ENCODE data around the gene MTIF2.
"Not testable (repeated sequence)": the region's sequence is repeated elsewhere in the genome, so short reads cannot be mapped to it uniquely, and the experiment has no call there.

Gene MTIF2, protein sequence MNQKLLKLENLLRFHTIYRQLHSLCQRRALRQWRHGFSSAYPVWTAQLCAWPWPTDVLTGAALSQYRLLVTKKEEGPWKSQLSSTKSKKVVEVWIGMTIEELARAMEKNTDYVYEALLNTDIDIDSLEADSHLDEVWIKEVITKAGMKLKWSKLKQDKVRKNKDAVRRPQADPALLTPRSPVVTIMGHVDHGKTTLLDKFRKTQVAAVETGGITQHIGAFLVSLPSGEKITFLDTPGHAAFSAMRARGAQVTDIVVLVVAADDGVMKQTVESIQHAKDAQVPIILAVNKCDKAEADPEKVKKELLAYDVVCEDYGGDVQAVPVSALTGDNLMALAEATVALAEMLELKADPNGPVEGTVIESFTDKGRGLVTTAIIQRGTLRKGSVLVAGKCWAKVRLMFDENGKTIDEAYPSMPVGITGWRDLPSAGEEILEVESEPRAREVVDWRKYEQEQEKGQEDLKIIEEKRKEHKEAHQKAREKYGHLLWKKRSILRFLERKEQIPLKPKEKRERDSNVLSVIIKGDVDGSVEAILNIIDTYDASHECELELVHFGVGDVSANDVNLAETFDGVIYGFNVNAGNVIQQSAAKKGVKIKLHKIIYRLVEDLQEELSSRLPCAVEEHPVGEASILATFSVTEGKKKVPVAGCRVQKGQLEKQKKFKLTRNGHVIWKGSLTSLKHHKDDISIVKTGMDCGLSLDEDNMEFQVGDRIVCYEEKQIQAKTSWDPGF

DNA sequence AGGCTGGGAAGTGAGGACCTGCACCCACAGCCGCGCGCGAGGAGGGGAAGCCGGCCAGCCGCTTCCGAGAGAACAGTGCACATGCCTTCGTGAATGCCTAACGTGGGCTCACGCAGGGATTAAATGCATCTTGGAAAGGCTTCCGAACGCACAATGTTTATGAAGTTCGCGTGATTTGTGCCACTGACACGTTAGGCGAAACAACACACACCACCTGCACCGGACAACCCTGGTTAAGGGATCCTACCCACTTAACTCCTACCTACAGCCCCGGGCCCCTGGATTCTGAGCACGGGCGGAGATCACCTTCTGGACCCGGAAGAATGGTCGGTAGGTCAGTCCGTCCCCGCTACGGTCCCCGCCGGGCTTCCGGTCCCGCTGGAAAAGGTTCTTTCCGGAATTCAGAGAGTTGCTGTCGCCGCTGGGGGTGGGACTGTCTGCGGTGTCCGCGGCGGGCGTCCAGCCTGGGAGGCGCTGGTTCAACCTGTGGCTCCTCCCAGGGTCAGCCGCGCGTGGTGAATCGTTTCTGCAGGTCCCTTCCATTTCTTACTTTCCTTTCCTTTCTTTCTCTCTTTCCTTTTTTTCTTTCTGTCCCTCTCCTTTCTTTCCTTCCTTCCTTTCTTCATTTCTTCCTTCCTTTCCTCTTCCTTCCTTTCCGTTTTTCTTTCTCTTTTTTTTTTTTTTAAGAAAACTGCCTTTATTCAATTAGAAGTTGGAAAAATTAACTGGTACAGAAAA lies at the start of gene MTIF2:
Gene MTIF2, minus strand, starts transcription at position 325 of the 738 bp plus-strand sequence. CDS start 5,373 bp downstream, outside the sequence.
- peak; percentile 94 for DNase-seq

DNA sequence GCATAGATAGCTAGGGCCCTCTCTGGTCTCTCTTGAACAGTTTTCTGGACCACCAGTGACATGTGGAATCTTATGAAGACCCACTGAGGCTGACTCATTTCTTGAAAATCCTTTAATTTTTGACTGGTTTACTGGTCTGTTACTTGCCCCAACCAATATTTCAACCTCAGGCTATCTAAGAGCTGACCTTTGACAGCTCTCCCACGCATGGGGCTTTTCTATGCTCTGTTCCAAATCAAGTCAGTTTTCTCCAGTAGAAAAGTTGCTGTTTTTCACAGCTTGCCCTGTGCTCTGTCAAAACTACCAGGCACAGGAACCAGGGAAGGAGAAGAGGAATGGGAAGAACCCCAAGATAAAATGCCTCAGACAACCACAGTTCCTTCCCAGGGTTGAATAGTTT lies 46.0 kb upstream of the MTIF2 start:
- no peak for DNase-seq

DNA sequence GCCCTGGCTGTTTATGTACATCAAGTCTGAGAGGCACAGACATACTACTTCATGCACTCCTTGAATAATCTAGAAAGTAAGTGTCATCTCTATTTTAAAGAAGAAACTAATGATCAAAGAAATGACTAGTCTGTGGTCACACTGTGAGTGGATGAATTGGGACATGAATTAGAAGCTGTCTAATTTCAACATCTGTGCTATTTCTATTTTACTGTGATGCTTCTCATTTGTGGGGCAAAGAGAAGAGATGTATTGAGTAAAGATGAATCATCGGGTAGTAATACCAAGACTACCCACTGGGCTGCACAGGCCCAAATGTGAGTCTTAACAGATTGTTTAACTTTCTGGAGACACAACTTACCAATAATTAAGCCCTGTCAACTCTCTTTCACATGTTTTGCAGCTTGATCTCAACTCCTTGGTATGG lies 42.4 kb upstream of the MTIF2 start:
- DNase-seq, result no peak

DNA sequence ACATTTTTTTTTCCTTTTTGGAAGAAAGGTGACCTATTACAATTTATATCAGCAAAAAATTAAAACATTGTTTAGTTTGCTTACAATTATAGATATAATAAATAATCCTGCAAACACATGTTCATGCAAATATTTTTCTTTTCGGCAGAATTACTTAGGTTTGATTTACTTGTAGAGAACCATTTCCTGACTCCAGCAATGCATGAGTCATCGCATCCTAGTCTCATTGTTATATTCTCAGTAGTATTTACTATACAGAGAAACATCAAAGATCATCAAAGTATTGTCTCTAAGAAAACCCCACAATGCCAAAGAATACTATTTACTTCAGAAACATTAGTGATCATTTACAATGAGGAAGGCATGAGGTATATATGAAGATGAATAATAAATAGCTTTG lies 40.4 kb upstream of the MTIF2 start:
- no peak for DNase-seq

DNA sequence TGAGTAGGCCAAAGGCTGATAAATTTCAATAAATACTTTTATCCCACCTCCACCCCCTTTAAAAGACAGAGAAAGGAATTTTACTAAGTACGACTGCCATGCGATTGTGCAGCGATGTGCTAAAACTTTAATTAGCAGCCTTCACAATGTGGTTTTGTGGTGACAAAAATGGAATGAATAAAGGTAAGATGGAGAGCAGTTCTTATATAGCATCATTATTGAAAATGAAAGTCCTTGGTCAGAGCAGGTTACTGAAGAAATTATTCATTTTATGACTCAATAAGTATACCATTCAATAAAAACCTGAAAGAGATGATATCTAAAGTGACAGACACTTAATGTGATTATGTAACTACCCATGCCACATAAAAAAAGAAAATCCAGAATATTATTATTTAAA lies 33.2 kb upstream of the MTIF2 start:
- no peak for DNase-seq

DNA sequence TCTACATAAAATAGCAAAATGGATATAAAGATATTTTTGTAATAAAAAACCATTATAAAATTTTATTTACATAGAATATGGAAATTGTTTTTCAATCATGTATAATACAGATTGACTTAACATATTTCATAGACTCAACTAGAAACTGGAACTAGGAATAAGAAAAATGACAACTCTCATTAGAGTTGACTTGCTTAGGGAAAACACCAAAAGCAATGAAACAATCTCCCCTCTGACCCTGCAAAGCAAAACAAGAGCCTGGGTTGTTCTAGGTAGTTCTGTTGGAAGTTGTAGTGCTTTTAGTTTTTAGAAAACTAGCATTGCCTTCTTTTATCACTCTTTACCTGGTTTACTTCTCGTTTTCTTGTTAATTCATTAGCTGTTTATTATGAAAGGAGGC lies 32.2 kb upstream of the MTIF2 start:
- no peak for DNase-seq

DNA sequence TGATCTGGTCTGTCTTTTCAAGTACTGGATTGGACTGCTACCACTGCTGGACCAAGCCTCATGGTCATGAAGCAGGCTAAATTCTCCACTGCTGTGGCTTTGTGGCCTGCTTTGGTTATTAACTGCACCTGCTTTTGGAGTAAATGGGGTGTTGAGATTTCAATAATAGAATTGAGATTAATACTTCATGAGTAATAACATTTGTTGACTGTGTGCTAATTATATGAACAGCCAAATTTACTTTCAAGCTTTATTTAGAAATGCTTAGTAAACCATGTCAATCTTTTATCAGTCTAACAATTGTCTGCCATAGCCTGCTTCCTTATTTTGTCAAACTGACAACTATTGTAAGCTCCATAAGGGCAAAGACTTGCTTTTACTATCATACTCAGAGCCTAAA lies 27.4 kb upstream of the MTIF2 start:
- no peak for DNase-seq

DNA sequence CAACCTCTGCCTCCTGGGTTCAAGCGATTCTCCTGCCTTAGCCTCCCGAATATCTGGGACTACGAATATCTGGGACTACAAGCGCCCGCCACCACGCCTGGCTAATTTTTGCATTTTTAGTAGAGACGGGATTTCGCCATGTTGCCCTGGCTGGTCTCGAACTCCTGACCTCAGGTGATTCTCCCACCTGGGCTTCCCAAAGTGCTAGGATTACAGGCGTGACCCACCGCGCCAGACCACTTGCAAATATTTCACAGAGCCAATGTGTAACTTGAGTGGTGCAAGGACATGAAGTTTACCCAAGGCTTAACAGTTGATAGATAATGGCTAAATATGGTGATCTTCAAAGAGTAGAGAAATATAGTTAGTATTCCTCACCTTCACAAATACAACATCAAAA lies 14.1 kb upstream of the MTIF2 start:
- no peak for DNase-seq

DNA sequence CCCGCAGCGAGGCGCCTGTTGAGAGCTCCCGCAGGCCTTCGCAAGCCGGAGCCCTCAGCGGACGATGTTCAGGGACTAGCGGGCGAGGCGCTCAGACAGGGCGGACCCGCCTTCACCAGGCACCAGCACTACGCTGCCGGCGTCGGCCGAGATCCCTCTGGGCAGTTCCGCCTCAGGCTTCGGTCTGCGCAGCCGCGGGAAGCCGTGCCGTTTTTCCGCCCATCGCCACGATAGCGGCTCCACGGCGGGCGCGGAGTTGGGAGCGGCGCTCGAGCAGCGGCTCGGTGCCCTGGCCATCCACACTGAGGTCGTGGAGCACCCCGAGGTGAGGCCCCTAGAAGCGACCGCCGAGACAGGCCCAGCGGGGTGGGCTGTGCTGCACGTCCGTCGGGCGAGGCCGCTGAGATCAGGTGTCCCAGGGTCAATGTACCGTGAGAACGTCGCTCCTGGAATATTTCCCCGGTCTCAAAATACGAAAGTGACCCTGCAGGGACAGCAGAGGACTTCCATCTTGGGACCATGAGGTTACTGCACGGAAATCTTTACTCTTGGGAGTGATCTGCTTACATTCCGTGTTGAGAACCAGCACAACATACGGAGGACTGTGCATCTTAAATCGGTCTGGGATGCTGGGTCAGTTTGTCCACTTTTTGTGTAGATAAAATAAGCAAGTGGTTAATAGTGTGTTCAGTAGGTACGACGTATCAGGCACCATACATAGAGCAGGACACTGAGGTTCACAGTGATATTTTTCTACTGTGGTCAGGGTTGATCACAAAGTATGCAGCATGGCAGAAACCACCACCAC lies 13.3 kb upstream of the MTIF2 start:
- DNase-seq, result peak; percentile 76

DNA sequence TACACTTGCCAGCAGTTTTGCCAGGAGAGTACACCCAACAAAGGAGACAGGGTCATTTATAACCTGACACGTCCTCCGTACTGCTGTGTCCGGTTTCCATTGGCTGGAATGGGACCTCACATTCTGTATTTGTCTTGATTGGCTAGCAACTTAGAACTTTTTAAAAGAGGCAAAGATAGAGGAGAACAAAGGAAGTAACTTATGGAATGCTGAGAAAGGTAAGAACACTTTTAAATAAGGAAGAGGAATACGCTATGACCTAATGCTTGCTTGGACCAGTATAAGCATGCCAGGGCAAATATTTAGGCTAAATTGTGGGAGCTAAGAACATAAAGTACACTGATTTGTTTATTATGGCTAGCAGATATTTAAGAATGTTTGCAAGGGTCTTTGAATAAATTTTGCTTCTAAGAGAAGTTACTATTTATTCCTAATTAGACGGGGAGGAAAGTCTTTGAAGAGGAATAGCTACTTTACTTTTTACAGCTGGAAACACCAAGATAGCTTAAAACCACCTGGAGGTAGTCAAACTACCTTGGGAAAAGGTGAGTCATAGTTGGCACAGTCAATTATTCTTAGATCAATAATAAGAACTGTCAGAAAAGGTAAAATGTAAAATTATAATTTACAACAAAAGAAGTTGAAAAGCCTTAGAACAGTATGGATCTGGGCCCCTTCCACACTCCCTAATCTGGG lies 12.0 kb upstream of the MTIF2 start:
- DNase-seq, result not testable (repeated sequence)

DNA sequence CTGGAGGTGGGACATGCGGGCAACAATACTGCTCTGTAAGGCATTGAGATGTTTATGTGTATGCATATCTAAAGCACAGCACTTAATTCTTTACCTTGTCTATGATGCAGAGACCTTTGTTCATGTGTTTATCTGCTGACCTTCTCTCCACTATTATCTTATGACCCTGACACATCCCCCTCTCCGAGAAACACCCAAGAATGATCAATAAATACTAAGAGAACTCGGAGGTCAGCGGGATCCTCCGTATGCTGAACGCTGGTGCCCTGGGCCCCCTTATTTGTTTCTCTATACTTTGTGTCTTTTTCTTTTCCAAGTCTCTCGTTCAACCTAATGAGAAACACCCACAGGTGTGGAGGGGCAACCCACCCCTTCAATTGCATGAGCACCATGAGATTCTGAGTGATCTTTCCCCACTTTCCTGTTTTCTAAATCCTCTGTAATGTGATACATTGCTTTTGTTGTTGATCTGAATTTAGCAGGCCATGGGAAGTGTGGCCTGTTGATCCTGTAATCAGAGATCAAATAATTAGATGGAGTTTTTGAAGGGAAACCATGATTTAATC lies 10.9 kb upstream of the MTIF2 start:
- not testable (repeated sequence) for DNase-seq

DNA sequence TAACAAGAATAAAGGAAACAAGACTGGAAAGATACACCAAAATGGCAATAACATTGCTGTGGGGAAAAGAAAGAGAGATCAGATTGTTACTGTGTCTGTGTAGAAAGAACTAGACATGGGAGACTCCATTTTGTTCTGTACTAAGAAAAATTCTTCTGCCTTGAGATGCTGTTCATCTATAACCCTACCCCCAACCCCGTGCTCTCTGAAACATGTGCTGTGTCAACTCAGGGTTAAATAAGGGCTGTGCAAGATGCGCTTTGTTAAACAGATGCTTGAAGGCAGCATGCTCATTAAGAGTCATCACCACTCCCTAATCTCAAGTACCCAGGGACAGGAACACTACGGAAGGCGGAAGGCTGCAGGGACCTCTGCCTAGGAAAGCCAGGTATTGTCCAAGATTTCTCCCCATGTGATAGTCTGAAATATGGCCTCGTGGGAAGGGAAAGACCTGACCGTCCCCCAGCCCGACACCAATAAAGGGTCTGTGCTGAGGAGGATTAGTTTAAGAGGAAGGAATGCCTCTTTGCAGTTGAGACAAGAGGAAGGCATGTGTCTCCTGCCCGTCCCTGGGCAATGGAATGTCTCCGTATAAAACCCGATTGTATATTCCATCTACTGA lies 10.3 kb upstream of the MTIF2 start:
- DNase-seq, result not testable (repeated sequence)

DNA sequence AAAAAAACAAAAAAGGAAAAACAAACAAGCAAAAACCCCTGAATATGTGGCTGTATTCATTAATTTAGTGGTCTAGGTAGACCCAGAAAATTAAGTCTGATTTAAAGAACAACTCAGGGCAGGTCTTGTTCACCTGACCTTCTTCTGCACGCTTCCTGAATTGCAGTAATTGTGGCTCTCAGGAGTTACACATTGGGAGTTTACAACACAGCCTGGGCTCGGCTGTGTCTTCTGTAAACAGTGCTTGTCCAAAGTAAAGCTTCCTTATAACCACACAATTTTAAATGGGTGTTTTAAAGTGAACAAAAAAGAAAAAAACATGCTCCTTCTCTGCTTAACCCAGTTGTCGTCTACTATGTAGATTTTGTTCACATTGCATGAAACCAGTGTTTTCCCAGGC lies 8.3 kb upstream of the MTIF2 start:
- DNase-seq, result no peak

DNA sequence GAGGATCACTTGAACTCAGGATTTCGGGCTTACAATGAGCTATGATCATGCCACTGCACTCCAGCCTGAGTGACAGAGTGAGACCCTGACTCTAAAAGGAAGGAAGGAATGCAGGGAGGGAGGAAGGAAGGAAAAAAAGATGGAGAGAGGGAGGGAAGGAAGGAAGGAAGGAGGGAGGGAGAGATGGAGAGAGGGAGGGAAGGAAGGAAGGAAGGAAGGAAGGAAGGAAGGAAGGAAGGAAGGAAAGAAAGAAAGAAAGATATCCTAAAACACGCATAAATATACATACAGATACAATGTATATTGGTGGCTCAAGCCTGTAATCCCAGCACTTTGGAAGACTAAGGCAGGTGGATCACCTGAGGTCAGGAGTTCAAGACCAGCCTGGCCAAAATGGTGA lies 5.3 kb upstream of the MTIF2 start:
- not testable (repeated sequence) for DNase-seq

DNA sequence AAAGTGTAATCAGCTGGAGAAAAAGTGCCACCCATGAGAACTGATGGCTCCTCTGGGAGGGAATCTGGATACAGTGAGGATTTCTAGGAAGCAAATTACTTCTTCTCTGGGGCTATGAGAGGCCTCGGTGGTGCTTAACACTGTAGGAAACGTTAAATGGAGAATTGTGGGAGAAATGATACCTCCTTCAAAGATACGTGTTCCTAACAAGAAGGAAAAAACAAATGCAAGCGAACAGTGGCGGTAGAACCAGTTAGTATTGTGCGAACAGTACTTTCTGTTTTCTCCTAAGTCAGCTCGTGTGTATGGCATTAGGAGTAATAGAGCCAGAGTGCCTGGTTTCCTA lies 587 bp upstream of the MTIF2 start:
- DNase-seq, result no peak

DNA sequence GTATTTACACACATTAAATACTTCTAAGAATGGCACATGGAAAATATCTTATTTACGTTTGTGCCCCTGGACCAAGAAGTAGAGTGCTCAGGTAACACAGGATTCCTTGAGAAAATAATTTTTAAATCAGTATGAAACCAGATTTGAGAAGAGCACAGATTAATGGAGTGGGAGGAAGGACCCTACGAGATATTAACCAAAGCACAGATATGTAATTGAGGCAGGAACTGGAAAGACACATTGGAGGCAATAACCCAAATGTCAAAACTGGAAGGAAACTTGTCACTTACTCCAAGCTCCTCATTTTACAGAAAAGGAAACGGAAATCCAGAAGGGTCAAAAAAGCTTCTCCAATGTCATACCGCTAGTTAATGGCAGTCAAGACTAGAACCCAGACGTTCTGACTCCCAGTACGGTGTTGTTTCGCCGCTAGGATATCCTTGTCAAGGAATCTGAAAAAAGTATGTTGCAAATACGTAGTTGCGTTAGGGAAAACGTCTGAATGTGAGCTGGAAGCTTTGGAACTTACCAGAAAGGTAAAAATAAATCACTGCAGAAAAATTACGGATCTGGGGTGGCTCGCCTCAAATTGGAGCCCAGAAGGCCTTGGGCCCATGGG lies 634 bp downstream of the MTIF2 start:
- DNase-seq, result no peak

DNA sequence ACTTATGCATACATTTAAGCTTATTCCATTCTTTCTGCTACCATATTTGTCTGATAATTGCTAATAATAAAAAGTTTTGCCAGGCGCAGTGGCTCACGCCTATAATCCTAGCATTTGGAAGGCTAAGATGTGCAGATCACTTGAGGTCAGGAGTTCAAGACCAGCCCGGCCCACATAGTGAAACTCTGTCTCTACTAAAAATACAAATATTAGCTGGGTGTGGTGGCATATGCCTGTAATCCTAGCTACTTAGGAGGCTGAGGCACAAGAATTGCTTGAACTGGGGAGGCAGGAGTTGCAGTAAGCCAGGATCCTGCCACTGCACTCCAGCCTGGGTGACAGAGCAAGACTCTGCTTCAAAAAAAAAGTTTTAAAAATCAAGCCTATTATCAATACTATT lies 9.4 kb downstream of the MTIF2 start:
- not testable (repeated sequence) for DNase-seq

DNA sequence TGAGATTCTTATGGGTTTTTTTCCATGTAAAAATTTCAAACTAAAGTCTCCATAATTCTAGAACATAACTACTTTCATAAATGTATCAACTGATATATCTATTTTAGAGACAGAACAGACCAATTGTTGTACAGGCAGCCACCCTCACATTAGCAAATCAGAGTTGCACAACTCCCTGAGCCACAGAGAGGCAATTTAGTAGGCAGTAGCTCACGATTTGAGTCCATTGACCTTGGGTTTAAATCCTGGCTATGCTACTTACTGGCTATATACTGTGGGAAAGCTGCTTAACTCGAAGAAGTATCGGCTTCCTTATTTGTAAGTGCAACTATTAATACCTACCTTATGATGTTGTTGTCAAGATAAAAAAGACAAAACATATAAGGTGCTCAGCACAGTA lies 16.2 kb downstream of the MTIF2 start:
- DNase-seq, result no peak

DNA sequence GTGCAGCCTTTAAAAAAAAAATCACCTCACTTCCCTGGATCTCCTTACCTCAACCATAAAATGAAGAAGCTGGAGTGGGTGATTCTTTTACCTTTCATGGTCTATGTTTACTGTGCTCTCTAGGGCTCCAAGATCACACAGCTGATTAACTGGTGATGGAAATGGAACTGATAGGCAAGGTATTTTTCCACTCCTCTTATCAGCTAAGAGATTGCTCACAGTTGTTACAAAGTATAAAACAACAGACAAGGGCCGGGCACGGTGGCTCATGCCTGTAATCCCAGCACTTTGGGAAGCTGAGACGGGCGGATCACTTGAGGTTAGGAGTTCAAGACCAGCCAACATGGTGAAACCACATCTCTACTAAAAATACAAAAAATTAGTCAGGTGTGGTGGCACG lies 22.0 kb downstream of the MTIF2 start:
- DNase-seq, result no peak

DNA sequence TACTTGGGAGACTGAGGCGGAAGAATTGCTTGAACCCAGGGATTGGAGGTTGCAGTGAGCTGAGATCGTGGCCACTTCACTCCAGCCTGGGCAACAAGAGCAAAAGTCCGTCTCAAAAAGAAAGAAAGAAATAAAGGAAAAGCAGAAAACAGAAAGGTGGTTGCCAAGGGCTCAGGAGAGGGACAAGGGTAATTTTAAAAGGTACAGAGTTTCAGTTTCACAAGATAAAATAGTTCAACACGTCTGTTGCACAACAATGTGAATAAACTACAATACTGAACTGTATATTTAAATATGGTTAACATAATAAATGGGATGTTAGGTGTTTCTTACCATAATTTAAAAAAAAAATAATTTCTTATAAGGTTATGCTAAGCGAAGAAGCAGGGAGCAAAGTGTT lies 23.6 kb downstream of the MTIF2 start:
- no peak for DNase-seq

DNA sequence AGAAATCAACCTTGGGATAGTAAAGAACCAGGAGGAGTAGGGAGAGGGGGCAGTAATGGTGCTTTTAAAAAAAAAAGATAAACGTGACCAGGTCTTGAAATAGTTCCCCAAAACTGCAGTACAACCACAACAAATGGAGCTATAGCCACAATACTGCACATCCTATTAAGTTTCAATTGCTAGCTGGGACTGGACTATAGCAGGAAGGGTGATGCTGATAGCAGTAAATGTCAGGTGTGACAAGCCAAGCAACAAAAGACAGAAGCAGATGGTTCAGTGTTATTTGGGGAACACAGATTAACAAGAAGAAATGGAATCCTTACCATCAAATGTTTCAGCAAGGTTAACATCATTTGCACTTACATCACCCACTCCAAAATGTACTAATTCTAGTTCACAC lies 26.4 kb downstream of the MTIF2 start:
- no peak for DNase-seq
